Calu3 (cell line): ENCODE data around the gene RNF212. TPM values are rescaled to one million over a fixed set of nuclear protein-coding genes. Genes with fewer than 3 reads are reported as not detected.

Source experiments
- BruUV-seq: library from RNA; stranded (reverse); fragments of 400-500 nt; replicated peaks from 2 replicates; lab custom pipeline; 2021; lab: Mats Ljungman, UMichigan
- CTCF ChIA-PET: fragments of 300-600 bp; sonication (Branson Sonifier 250); formaldehyde crosslinking; loops from one replicate; lab custom pipeline; 2022; ENCODE audit warnings: antibody characterized with exemption; lab: Charles Lee
- DNase-seq: peaks from one replicate; pipeline ENCODE4 v3.0.0; 2022
- H3K27ac Mint-ChIP-seq: one replicate; pipeline ENCODE4 v1.8.0; 2022; ENCODE audit warnings: mixed read lengths; ENCODE audit not compliant: unreplicated experiment
- H3K27me3 Mint-ChIP-seq: one replicate; pipeline ENCODE4 v1.8.0; 2022; ENCODE audit warnings: mixed read lengths; ENCODE audit not compliant: unreplicated experiment
- H3K36me3 Mint-ChIP-seq: one replicate; pipeline ENCODE4 v1.8.0; 2022; ENCODE audit warnings: mild to moderate bottlenecking, moderate library complexity, mixed read lengths; ENCODE audit not compliant: insufficient read depth, unreplicated experiment
- H3K4me1 Mint-ChIP-seq: one replicate; pipeline ENCODE4 v1.8.0; 2022; ENCODE audit warnings: mild to moderate bottlenecking, low read depth, mixed read lengths; ENCODE audit not compliant: unreplicated experiment
- H3K4me3 Mint-ChIP-seq: one replicate; pipeline ENCODE4 v1.8.0; 2022; ENCODE audit warnings: mild to moderate bottlenecking, low read depth, moderate library complexity, mixed read lengths; ENCODE audit not compliant: unreplicated experiment
- H3K9me3 Mint-ChIP-seq: one replicate; pipeline ENCODE4 v1.8.0; 2022; ENCODE audit warnings: low read depth, mixed read lengths; ENCODE audit not compliant: unreplicated experiment
- CTCF ChIP-seq: fragments of 200-600 bp; IDR thresholded peaks from one replicate; pipeline ENCODE4 v1.8.0; 2022; ENCODE audit warnings: antibody characterized with exemption; ENCODE audit not compliant: unreplicated experiment
- intact Hi-C: fragments of 100-400 bp; cut with micrococcal nuclease; formaldehyde crosslinking; loops from one replicate; pipeline ENCODE4 v1.10.0; 2022; ENCODE audit not compliant: unreplicated experiment
- total RNA-seq: library from RNA; stranded (reverse); gene quantifications from 2 replicates; pipeline ENCODE4 v1.2.3, GENCODE V29; 2022

The RNF212 gene
- total RNA-seq, 1 experiment from 2014 or later: not detected

DNA sequence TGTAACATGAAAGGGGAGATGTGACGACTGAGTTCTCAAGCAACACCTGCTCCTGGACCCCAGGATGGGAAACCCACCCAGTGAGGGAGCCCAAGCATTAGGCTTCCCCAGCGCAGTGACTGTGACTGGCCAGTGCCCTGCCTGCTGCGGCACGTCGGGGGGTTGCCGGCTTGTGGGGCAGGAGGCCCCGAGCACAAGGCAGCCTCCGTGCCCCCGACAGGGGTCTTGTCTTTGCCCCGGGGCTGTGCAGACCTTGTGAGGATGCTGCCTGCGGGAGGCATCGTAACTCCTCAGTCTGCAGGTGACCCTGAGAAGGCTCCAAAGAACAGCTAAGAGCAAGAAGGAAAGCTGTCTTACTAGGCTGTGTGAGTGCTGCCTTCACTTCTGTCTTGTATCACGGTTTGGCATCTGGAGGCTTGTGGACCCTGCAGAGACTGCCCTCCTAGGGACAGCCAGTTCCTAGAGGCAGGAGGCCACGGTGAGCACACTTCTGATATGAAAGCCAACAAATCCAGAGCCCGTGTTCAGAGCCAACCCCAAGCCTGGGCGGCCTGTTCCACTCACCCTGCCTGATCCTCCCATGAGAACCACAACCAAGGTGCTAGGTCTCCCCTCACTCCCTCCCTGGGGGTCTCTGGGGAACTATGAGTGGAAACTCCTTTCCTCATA lies 54.2 kb downstream of the RNF212 start:
- DNase-seq: no peak
- no TSS peak for BruUV-seq
- no peak overlapping the region for H3K4me3 Mint-ChIP-seq
- H3K27me3 Mint-ChIP-seq: peaks cover 28% of the 10 kb centered on the region
- no peak overlapping the region for H3K27ac Mint-ChIP-seq
- H3K4me1 Mint-ChIP-seq: no peaks in the 10 kb centered on the region
- H3K9me3 Mint-ChIP-seq: no peaks in the 10 kb centered on the region
- TF ChIP-seq CTCF: no peak
- intact Hi-C loops: no loop called here
- CTCF ChIA-PET: interaction anchor here (0.6 to 1.3 kb wide), 3 partner anchors 16 to 109 kb away, joined by 3 read pairs; no protein-coding TSS in a partner anchor
- no peaks in the 10 kb centered on the region for H3K36me3 Mint-ChIP-seq

DNA sequence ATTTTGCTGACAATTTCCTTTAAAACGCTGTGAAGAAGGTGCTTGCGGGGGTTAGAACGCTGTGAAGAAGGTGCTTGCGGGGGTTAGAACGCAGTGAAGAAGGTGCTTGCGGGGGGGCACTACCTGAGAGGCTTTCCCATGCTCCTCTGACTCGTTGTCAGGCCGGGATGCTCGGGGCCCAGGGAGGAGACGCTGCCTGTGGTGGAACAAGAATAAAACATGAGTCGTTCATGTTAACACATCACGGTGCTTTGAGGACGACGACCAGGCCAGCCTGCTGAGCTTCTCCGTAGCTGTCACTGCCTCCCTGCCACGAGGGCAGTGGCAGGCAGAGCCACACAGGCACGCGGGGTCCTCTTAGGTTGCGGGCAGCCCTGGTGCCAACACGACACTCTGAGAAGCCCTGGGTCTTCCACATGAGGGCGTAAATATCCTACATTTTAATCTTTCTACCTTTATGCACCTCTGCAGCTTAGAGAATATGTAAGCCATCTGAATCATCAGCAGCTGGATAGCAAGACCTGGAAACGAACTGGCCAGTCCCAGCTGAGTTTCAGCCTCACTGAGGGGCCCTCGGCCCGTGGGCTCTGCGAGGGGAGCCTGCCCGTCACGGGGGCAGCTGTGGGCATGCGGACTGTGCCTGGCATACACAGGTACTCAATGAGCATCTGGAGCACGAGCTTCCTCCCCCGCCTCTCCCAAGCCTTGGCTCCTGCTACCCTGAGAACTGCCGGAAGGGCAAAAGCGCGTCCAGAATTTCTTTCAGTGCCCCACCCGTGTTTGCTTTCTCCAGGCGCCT lies 55.0 kb downstream of the RNF212 start:
- no TSS peak for BruUV-seq
- no peak overlapping the region for H3K27ac Mint-ChIP-seq
- TF ChIP-seq CTCF: no peak
- H3K9me3 Mint-ChIP-seq: no peaks in the 10 kb centered on the region
- no peak for DNase-seq
- CTCF ChIA-PET: interaction anchor here (0.6 to 1.3 kb wide), 3 partner anchors 15 to 109 kb away, joined by 3 read pairs; no protein-coding TSS in a partner anchor
- intact Hi-C loops: no loop called here
- H3K4me3 Mint-ChIP-seq: no peak overlapping the region
- peaks cover 23% of the 10 kb centered on the region for H3K27me3 Mint-ChIP-seq
- no peaks in the 10 kb centered on the region for H3K36me3 Mint-ChIP-seq
- H3K4me1 Mint-ChIP-seq: no peaks in the 10 kb centered on the region

DNA sequence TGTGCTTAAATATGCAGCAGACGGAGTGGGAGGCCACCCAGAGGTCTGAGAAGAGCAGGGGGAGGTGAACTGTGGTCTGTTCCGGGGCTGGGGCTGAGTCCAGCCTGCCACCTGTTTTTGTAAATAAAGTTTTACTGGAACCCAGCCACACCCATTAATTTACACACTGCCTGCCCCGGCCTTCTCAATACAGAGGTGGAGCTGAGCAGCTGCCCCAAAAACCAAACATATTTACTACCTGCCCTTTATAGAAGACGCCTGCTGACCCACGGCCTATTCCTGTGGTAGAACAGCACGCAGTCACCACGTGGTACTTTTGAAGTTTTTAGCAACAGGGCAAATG lies 56.0 kb downstream of the RNF212 start:
- Mint-ChIP-seq H3K36me3 (no peaks in the 10 kb centered on the region), H3K27ac (no peak overlapping the region), H3K4me3 (no peak overlapping the region), H3K9me3 (no peaks in the 10 kb centered on the region), H3K27me3 (peaks cover 23% of the 10 kb centered on the region), H3K4me1 (no peaks in the 10 kb centered on the region)
- no peak for TF ChIP-seq CTCF
- intact Hi-C loops: no loop called here
- BruUV-seq: no TSS peak
- CTCF ChIA-PET: no interaction called here
- DNase-seq: no peak

DNA sequence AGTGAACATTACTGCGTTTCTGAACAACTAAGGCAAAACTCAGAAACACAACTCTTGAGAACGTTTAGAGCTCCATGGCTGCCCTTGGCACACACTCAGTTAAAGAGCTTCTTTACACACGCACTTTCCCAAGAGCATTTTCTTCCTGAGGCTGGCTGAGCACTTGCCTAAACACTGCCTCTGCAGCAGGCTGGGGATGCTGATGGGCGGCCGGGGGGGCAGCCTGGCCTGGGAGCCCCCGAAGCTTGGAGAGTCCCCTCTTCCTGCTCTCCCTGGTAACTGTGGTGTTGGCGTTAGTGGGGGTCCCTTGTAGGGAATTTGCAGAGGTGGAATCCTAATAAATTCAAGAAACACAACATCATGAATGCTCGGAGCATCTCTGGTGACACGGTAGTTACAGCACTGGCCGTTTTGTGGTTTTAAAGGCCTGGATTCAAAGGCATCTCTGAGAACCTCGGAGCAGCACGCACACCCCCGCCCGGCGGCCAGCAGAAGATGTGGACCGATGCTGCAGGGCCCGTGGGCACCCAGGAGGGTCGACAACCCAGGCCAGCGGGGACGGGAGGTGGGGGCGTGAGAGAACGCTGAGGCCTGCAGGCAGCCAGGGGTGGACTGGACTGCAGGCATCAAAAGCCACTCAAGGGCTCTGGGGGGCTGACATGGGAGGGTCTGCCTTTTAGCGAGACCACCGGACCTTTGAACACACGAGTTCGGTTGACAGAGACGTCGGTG lies 56.5 kb downstream of the RNF212 start:
- CTCF ChIA-PET: no interaction called here
- H3K27me3 Mint-ChIP-seq: peaks cover 23% of the 10 kb centered on the region
- no peak overlapping the region for H3K4me3 Mint-ChIP-seq
- no peak overlapping the region for H3K27ac Mint-ChIP-seq
- DNase-seq: no peak
- no TSS peak for BruUV-seq
- H3K4me1 Mint-ChIP-seq: no peaks in the 10 kb centered on the region
- no peak for TF ChIP-seq CTCF
- no peaks in the 10 kb centered on the region for H3K9me3 Mint-ChIP-seq
- H3K36me3 Mint-ChIP-seq: peaks cover 2% of the 10 kb centered on the region
- intact Hi-C loops: no loop called here
